ENCODE data around the gene FAM90A26.
"Not testable (repeated sequence)": the region's sequence is repeated elsewhere in the genome, so short reads cannot be mapped to it uniquely, and the experiment has no call there.

FAM90A26 gene

GRCh38 chr4:9151809-9152179, 18.4 kb upstream of the FAM90A26 start:
- not testable (repeated sequence) for H3K27ac Mint-ChIP-seq, DNase-seq

GRCh38 chr4:9152180-9153007, 17.8 kb upstream of the FAM90A26 start:
- H3K36me3 Mint-ChIP-seq: not testable (repeated sequence)
- H3K27ac Mint-ChIP-seq: peak overlapping the region; percentile 99
- peak overlapping the region; percentile 87 to 92 for H3K4me3 Mint-ChIP-seq

More at GRCh38 chr4:9151809-9152179, 18.4 kb upstream of the FAM90A26 start:
- H3K36me3 Mint-ChIP-seq; ATAC-seq (replicated peaks); H3K9me3 Mint-ChIP-seq; H3K27me3 Mint-ChIP-seq: not testable (repeated sequence)
- Mint-ChIP-seq H3K4me1 (peaks cover 6 to 12% of the 10 kb centered on the region in 2 donors), H3K4me3 (peak overlapping the region; percentile 87 to 92)

DNA sequence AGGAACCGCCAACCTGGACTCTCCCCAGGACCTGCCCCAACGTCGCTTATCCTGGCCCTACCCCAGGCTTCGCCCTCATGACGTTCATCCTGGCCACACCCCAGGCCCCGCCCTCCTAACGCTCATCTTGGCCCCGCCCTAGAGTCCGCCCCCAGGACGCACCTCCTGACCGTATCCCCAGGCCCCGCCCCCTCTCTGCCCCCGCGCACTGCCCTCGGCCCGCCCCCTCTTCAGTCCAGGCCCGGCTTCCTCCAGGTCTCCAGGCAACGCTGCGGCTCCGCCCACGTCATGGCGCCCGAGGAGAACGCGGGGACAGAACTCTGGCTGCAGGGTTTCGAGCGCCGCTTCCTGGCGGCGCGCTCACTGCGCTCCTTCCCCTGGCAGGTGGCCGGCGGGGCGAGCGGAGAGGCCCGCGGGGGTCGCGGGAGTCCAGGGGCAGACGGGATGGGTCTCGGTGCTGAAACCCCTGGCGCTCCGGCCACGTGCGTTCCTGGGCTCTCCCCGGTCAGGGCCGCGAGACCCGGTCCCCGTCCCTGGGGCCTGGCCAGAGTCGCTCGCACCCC, 17.1 kb upstream of the FAM90A26 start:
- DNase-seq: peak; percentile 99
- peak overlapping the region; percentile 99 for H3K27ac Mint-ChIP-seq
- ATAC-seq (replicated peaks): peak; percentile 98 to 99
- H3K4me1 Mint-ChIP-seq: peaks cover 6 to 12% of the 10 kb centered on the region in 2 donors
- not testable (repeated sequence) for H3K27me3 Mint-ChIP-seq, H3K36me3 Mint-ChIP-seq, H3K9me3 Mint-ChIP-seq
- peak overlapping the region; percentile 87 to 92 for H3K4me3 Mint-ChIP-seq

More at GRCh38 chr4:9152180-9153007, 17.8 kb upstream of the FAM90A26 start:
- not testable (repeated sequence) for H3K9me3 Mint-ChIP-seq, H3K27me3 Mint-ChIP-seq
- DNase-seq (peak; percentile 98), ATAC-seq (replicated peaks) (peak; percentile 83 to 91)
- peaks cover 6 to 12% of the 10 kb centered on the region in 2 donors for H3K4me1 Mint-ChIP-seq

- H3K9me3 Mint-ChIP-seq; H3K27me3 Mint-ChIP-seq; ATAC-seq (replicated peaks); H3K36me3 Mint-ChIP-seq: not testable (repeated sequence)
- H3K4me1 Mint-ChIP-seq: peaks cover 6 to 12% of the 10 kb centered on the region in 2 donors
- H3K4me3 Mint-ChIP-seq: peak overlapping the region; percentile 87 to 92
- peak; percentile 33 for DNase-seq
- peak overlapping the region; percentile 99 for H3K27ac Mint-ChIP-seq
These were observed 16.5 kb upstream of the FAM90A26 start for GRCh38 chr4:9153571-9154157.

GRCh38 chr4:9155101-9155886, 14.9 kb upstream of the FAM90A26 start:
- ATAC-seq (replicated peaks); H3K27ac Mint-ChIP-seq; H3K36me3 Mint-ChIP-seq; H3K27me3 Mint-ChIP-seq; H3K4me3 Mint-ChIP-seq; DNase-seq; H3K9me3 Mint-ChIP-seq: not testable (repeated sequence)
- H3K4me1 Mint-ChIP-seq: peaks cover 6 to 12% of the 10 kb centered on the region in 2 donors

DNA sequence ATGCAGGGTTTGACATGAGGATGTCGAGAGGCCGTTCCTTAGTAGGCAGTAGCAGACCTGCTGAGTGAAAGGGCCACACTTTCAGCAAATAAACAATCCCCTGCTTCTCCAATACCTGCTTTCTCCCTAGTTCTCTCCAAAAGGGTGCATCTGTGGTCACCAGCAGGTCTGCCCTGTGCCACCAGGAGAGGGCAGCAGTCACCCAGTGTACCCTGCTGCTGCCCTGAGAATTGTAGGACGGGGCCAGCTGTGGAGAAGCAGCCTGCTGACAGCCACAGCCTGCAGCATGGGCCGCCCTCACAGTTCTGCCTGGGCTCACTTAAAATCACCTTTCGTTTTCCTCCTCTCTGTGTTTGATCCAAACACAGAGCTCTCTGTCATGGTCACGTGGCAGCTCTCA, 11.8 kb upstream of the FAM90A26 start:
- H3K27ac Mint-ChIP-seq, H3K4me3 Mint-ChIP-seq, DNase-seq: not testable (repeated sequence)

GRCh38 chr4:9160046-9160445, 10.2 kb upstream of the FAM90A26 start:
- H3K9me3 Mint-ChIP-seq; H3K4me1 Mint-ChIP-seq; H3K27ac Mint-ChIP-seq; H3K4me3 Mint-ChIP-seq; ATAC-seq (replicated peaks); H3K27me3 Mint-ChIP-seq; DNase-seq; H3K36me3 Mint-ChIP-seq: not testable (repeated sequence)

More for the DNA sequence above, 11.8 kb upstream of the FAM90A26 start:
- not testable (repeated sequence) for ATAC-seq (replicated peaks); H3K9me3 Mint-ChIP-seq; H3K36me3 Mint-ChIP-seq; H3K27me3 Mint-ChIP-seq; H3K4me1 Mint-ChIP-seq

DNA sequence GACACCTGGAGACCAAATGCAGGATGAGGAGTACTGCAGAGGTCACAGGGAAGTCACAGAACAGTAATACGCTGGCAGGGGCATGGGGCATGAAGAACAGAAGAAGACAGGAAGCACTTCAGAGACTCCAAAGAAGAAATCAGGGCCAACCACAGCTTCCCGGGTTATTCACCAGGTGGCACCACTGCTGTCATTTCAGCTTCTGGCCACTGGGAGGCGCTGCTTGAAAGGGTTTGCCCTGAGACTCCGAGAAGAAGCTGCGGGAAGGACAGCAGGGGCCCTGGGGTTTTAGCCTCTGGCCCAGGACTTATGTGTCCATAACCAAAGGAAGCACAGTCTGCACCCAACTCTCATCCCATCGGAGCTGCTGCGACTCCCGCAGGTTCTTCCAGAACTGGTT, 4.2 kb upstream of the FAM90A26 start:
- not testable (repeated sequence) for H3K27me3 Mint-ChIP-seq; H3K4me3 Mint-ChIP-seq; H3K27ac Mint-ChIP-seq; H3K4me1 Mint-ChIP-seq; ATAC-seq (replicated peaks); H3K36me3 Mint-ChIP-seq; H3K9me3 Mint-ChIP-seq; DNase-seq

DNA sequence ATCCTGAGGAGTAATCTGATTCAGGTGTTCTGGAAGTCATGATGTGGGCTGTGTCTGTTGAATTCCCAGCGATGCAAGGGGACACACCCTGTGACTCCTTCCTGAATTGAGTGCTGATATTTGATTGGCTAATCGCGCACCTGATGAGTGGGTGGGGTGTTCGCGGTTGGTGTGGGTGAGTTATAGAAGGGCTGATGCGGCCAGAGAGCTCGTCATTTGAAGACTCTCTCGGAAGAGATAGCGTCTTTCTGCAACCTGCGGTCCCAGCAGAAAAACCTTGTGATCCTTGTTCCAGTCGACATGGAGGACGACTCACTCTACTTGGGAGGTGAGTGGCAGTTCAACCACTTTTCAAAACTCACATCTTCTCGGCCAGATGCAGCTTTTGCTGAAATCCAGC, 40.1 kb downstream of the FAM90A26 start, which contains the start of gene USP17L10:
USP17L10 (plus strand) TSS at position 301 of the 400 bp plus-strand sequence; CDS start at position 301, 0 bp downstream.
- not testable (repeated sequence) for H3K27ac Mint-ChIP-seq; H3K36me3 Mint-ChIP-seq; ATAC-seq (replicated peaks); H3K4me3 Mint-ChIP-seq; H3K4me1 Mint-ChIP-seq; DNase-seq; H3K9me3 Mint-ChIP-seq; H3K27me3 Mint-ChIP-seq

DNA sequence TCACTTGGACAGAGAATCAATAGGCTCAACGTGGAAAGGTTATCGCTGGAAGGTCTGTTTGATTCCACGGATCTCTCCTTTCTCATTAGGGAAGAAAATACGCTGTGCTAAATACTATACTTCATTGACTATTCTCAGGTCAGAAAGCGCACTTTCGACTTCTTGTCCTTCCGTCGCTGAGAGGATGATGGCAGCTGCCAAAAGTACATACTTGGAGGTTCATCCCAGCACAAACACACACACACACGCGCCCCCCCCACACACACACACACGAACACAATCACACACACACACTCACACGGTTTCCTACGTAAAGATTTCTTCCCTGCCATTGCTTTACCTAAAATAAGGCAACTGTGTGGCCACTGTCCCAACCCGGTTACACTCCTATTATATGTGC, 44.5 kb downstream of the FAM90A26 start:
- not testable (repeated sequence) for H3K4me3 Mint-ChIP-seq; H3K36me3 Mint-ChIP-seq; DNase-seq; H3K27ac Mint-ChIP-seq; ATAC-seq (replicated peaks); H3K9me3 Mint-ChIP-seq; H3K27me3 Mint-ChIP-seq; H3K4me1 Mint-ChIP-seq

DNA sequence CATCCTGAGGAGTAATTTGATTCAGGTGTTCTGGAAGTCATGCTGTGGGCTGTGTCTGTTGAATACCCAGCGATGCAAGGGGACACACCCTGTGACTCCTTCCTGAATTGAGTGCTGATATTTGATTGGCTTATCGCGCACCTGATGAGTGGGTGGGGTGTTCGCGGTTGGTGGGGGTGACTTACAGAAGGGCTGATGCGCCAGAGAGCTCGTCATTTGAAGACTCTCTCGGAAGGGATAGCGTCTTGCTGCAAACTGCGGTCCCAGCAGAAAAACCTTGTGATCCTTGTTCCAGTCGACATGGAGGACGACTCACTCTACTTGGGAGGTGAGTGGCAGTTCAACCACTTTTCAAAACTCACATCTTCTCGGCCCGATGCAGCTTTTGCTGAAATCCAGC, 44.9 kb downstream of the FAM90A26 start, which contains the start of gene USP17L11:
USP17L11 (plus strand) TSS at position 301 of the 400 bp plus-strand sequence; CDS start at position 301, 0 bp downstream.
- H3K4me1 Mint-ChIP-seq; H3K4me3 Mint-ChIP-seq; H3K27ac Mint-ChIP-seq; H3K9me3 Mint-ChIP-seq; H3K27me3 Mint-ChIP-seq; DNase-seq; H3K36me3 Mint-ChIP-seq; ATAC-seq (replicated peaks): not testable (repeated sequence)

- H3K4me1 Mint-ChIP-seq; DNase-seq; H3K9me3 Mint-ChIP-seq; H3K27ac Mint-ChIP-seq; ATAC-seq (replicated peaks); H3K27me3 Mint-ChIP-seq; H3K36me3 Mint-ChIP-seq; H3K4me3 Mint-ChIP-seq: not testable (repeated sequence)
These were observed 49.6 kb downstream of the FAM90A26 start, which contains the start of gene USP17L12 for GRCh38 chr4:9219852-9220251. Gene USP17L12, plus strand, starts transcription at chr4:9220152. Its CDS starts 0 bp downstream, at chr4:9220152.

DNA sequence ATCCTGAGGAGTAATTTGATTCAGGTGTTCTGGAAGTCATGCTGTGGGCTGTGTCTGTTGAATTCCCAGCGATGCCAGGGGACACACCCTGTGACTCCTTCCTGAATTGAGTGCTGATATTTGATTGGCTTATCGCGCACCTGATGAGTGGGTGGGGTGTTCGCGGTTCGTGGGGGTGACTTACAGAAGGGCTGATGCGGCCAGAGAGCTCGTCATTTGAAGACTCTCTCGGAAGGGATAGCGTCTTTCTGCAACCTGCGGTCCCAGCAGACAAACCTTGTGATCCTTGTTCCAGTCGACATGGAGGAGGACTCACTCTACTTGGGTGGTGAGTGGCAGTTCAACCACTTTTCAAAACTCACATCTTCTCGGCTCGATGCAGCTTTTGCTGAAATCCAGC, 54.4 kb downstream of the FAM90A26 start, which contains the start of gene USP17L13:
USP17L13 (plus strand) TSS at position 301 of the 400 bp plus-strand sequence; CDS start at position 301, 0 bp downstream.
- H3K36me3 Mint-ChIP-seq; H3K4me3 Mint-ChIP-seq; ATAC-seq (replicated peaks); DNase-seq; H3K4me1 Mint-ChIP-seq; H3K27ac Mint-ChIP-seq; H3K27me3 Mint-ChIP-seq; H3K9me3 Mint-ChIP-seq: not testable (repeated sequence)

Measured in stimulated activated naive B cell treated with anti-CD40 and anti-IgM and Interleukin-4, amounts not matched to agents 10 μg/mL and 1 μg/mL and 100 μg/mL, for 72 hours (primary cell).